GM18870 (cell line): Measurements from ENCODE around the gene BCL11A.

Experiments used
- ATAC-seq: cut with Tn5 transposase; IDR thresholded peaks from one replicate; pipeline ENCODE4 v1.9.1; 2021; ENCODE audit warnings: moderate library complexity; ENCODE audit not compliant: unreplicated experiment

The BCL11A gene

GRCh38 chr2:60412027-60412426, 141.4 kb downstream of the BCL11A start:
- ATAC-seq: no peak

GRCh38 chr2:60411295-60411694, 142.2 kb downstream of the BCL11A start:
- no peak for ATAC-seq

- ATAC-seq: no peak
Measured at GRCh38 chr2:60410456-60411146, 142.9 kb downstream of the BCL11A start.

- ATAC-seq: no peak
Measured at GRCh38 chr2:60409531-60409871, 144.0 kb downstream of the BCL11A start.

- ATAC-seq: no peak
Measured at GRCh38 chr2:60408811-60409530, 144.5 kb downstream of the BCL11A start.

GRCh38 chr2:60408207-60408606, 145.2 kb downstream of the BCL11A start:
- no peak for ATAC-seq

GRCh38 chr2:60407398-60407797, 146.1 kb downstream of the BCL11A start:
- no peak for ATAC-seq

GRCh38 chr2:60406192-60406591, 147.3 kb downstream of the BCL11A start:
- no peak for ATAC-seq

GRCh38 chr2:60405271-60405919, 148.1 kb downstream of the BCL11A start:
- no peak for ATAC-seq
